HepG2 (cell line): Measurements from ENCODE around the gene SAMD4A. TPM values are rescaled to one million over a fixed set of nuclear protein-coding genes. Genes with fewer than 3 reads are reported as not detected.
A peak's percentile ranks its signal among the peaks of the same experiment; 100 is the strongest.

Experiments
- ELF1 ChIP-seq: sonication (generic); formaldehyde crosslinking; IDR thresholded peaks from 2 replicates; pipeline ENCODE4 v1.4.0; 2020; ENCODE audit warnings: missing genetic modification reagents
- GABPA ChIP-seq, 2 experiments: IDR thresholded peaks; 2 replicates each; pipeline ENCODE4 v1.6.1; 2011 to 2016; ENCODE audit warnings: low read depth in 2 of 2, low read length in 1 of 2, missing biosample characterization in 1 of 2, missing genetic modification characterization in 1 of 2
- HMG20A ChIP-seq: IDR thresholded peaks from 2 replicates; pipeline ENCODE4 v1.6.1; 2016; ENCODE audit warnings: borderline replicate concordance
- ISL2 ChIP-seq: sonication (generic); formaldehyde crosslinking; IDR thresholded peaks from 2 replicates; pipeline ENCODE4 v1.5.0; 2020; ENCODE audit warnings: missing genetic modification reagents
- MEIS2 ChIP-seq: sonication (generic); formaldehyde crosslinking; IDR thresholded peaks from 2 replicates; pipeline ENCODE4 v1.9.0; 2021; ENCODE audit warnings: mild to moderate bottlenecking, missing genetic modification reagents
- MLLT10 ChIP-seq: sonication (generic); formaldehyde crosslinking; IDR thresholded peaks from 2 replicates; pipeline ENCODE4 v1.4.0; 2020; ENCODE audit warnings: missing genetic modification reagents
- MXD4 ChIP-seq: IDR thresholded peaks from 2 replicates; pipeline ENCODE4 v1.6.1; 2016; ENCODE audit warnings: mild to moderate bottlenecking, missing biosample characterization, missing genetic modification reagents
- RFXAP ChIP-seq: sonication (generic); formaldehyde crosslinking; IDR thresholded peaks from 2 replicates; pipeline ENCODE4 v1.4.0; 2020; ENCODE audit warnings: missing genetic modification reagents, borderline replicate concordance
- TARDBP ChIP-seq: sonication (generic); formaldehyde crosslinking; IDR thresholded peaks from 2 replicates; pipeline ENCODE4 v1.8.0; 2022; ENCODE audit warnings: mild to moderate bottlenecking, missing genetic modification reagents
- TBX2 ChIP-seq: sonication (generic); formaldehyde crosslinking; IDR thresholded peaks from 2 replicates; pipeline ENCODE4 v1.5.0; 2020; ENCODE audit warnings: missing genetic modification reagents, mild to moderate bottlenecking, borderline replicate concordance
- TMF1 ChIP-seq: sonication (generic); formaldehyde crosslinking; IDR thresholded peaks from 2 replicates; pipeline ENCODE4 v1.8.1; 2022; ENCODE audit warnings: low read depth, missing genetic modification reagents
- ZFP90 ChIP-seq: sonication (generic); formaldehyde crosslinking; IDR thresholded peaks from 2 replicates; pipeline ENCODE4 v1.8.0; 2022; ENCODE audit warnings: missing genetic modification reagents, mild to moderate bottlenecking, inconsistent platforms, borderline replicate concordance
- ZNF205 ChIP-seq: IDR thresholded peaks from 2 replicates; pipeline ENCODE4 v1.6.1; 2018; ENCODE audit warnings: missing biosample characterization, missing genetic modification reagents
- ZNF234 ChIP-seq: sonication (generic); formaldehyde crosslinking; conservative IDR thresholded peaks from 2 replicates; pipeline ENCODE4 v1.5.1; 2020; ENCODE audit warnings: mild to moderate bottlenecking, missing genetic modification reagents
- ZNF343 ChIP-seq: sonication (generic); formaldehyde crosslinking; IDR thresholded peaks from 2 replicates; pipeline ENCODE4 v1.4.0; 2020; ENCODE audit warnings: mild to moderate bottlenecking, missing genetic modification reagents
- ZNF747 ChIP-seq: sonication (generic); formaldehyde crosslinking; IDR thresholded peaks from 2 replicates; pipeline ENCODE4 v1.8.1; 2023; ENCODE audit warnings: missing genetic modification reagents, mild to moderate bottlenecking, borderline replicate concordance
- ZNF816 ChIP-seq: sonication (generic); formaldehyde crosslinking; IDR thresholded peaks from 2 replicates; pipeline ENCODE4 v1.8.0; 2022; ENCODE audit warnings: missing genetic modification reagents, mild to moderate bottlenecking, borderline replicate concordance
- ZNF878 ChIP-seq: sonication (generic); formaldehyde crosslinking; IDR thresholded peaks from 2 replicates; pipeline ENCODE4 v1.8.1; 2023; ENCODE audit warnings: mild to moderate bottlenecking, missing genetic modification reagents, moderate library complexity
- ZSCAN31 ChIP-seq: sonication (generic); formaldehyde crosslinking; IDR thresholded peaks from 2 replicates; pipeline ENCODE4 v1.5.0; 2020; ENCODE audit warnings: low read depth, mild to moderate bottlenecking, missing genetic modification reagents
- polyA plus RNA-seq, 8 experiments: library from polyadenylated mRNA; depleted of rRNA in 3 of 8; stranded (reverse) in 7 of 8; unstranded in 1 of 8; fragments of >200 nt; fragmentation: Illumina TruSeq in 4 of 8; extraction: Trizol in 4 of 8; gene quantifications; 2 replicates each; pipeline versions ENCODE4 v1.2.1 to v1.2.3, GENCODE V29; 2011 to 2016; ENCODE audit warnings: low read depth in 4 of 8, missing spikeins in 1 of 8, mixed read lengths in 1 of 8; ENCODE audit not compliant: insufficient read depth in 1 of 8
- total RNA-seq, 5 experiments: library from RNA; depleted of rRNA; stranded (reverse); fragments of >200 nt; fragmentation: Illumina TruSeq; extraction: Trizol; gene quantifications; 2 replicates each; pipeline ENCODE4 v1.2.3, GENCODE V29; 2016; ENCODE audit warnings: low read depth in 1 of 5
- TF ChIP-seq, protein P1 (sequence below): sonication (generic); formaldehyde crosslinking; IDR thresholded peaks from 2 replicates; pipeline ENCODE4 v1.8.0; 2023; ENCODE audit warnings: mild to moderate bottlenecking, missing genetic modification reagents
- TF ChIP-seq, protein P2 (sequence below): sonication (generic); formaldehyde crosslinking; IDR thresholded peaks from 2 replicates; pipeline ENCODE4 v1.9.0; 2021; ENCODE audit warnings: missing genetic modification reagents, mild to moderate bottlenecking, borderline replicate concordance
- TF ChIP-seq, protein P3 (sequence below): sonication (generic); formaldehyde crosslinking; IDR thresholded peaks from 2 replicates; pipeline ENCODE4 v1.4.0; 2020; ENCODE audit warnings: mild to moderate bottlenecking, missing genetic modification reagents
- TF ChIP-seq, protein P4 (sequence below): sonication (generic); formaldehyde crosslinking; IDR thresholded peaks from 2 replicates; pipeline ENCODE4 v1.8.0; 2022; ENCODE audit warnings: mild to moderate bottlenecking, missing genetic modification reagents, moderate library complexity
- TF ChIP-seq, protein P5 (sequence below), 2 experiments: fragments of 450-650 bp in 1 of 2; sonication (generic) in 1 of 2; formaldehyde crosslinking; IDR thresholded peaks; 2 replicates each; pipeline versions ENCODE4 v1.5.0 to v1.8.0; 2020 to 2022; ENCODE audit warnings: mild to moderate bottlenecking in 1 of 2, missing genetic modification reagents in 1 of 2

The SAMD4A gene
- total and polyA plus RNA-seq, 2 of the 13 experiments (the other 11 are each of a cell fraction or from before 2014, with no cell fraction given): 11.8 to 13.0 TPM

DNA sequence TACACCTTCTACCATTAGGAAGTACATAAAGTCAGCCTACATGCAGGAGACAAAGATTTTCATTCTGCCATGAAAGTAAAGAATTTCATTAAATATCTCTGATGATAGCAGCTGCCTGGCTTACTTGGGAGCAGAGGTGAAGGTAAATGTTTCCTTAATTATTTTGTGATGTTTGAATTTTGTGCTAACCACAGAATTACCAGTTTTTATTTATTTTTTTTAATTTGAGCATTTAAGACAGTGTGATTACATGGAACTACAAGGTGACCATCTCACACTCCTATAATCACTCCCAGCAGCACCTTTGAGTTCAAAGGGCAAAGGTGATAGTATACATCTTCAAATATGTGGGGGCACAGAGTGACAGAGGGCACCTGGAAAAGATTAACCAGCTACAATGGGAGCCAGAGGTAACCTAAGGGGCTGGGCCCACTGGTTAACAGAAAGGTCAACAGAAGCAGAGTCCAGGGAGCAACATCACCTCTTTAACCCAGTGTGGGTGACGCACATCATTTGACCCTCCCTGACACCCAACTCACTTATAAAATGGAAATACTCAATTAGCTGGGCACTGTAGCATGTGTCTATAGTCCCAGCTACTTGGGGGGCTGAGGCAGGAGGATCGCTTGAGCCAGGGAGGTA lies 270.7 kb downstream of the SAMD4A start (continued):
- TF ChIP-seq, protein P1, sequence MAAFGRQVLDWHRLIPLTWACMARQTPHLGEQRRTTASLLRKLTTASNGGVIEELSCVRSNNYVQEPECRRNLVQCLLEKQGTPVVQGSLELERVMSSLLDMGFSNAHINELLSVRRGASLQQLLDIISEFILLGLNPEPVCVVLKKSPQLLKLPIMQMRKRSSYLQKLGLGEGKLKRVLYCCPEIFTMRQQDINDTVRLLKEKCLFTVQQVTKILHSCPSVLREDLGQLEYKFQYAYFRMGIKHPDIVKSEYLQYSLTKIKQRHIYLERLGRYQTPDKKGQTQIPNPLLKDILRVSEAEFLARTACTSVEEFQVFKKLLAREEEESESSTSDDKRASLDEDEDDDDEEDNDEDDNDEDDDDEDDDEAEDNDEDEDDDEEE (CRISPR knock-in tag): no peak
- TF ChIP-seq ZNF234 (CRISPR knock-in tag): no peak
- TF ChIP-seq TMF1 (CRISPR knock-in tag): no peak
- TF ChIP-seq MXD4 (CRISPR knock-in tag): 0 out of 2 replicates have a peak, but pooled peaks have one; percentile 43
- TF ChIP-seq ISL2: peak; percentile 84
- no peak for TF ChIP-seq ZNF816
- TF ChIP-seq TARDBP: peak; percentile 88; the same call in 1 of the 2 replicates
- TF ChIP-seq ZNF747: peak; percentile 67; the same call in 1 of the 2 replicates
- peak; percentile 89 for TF ChIP-seq MEIS2 (CRISPR knock-in tag)
- no peak for TF ChIP-seq GABPA (IDR thresholded peaks at IDR 0.05; ENCODE audit: low read depth, low read length)
- 0 out of 2 replicates have a peak, but pooled peaks have one; percentile 30 for TF ChIP-seq GABPA (CRISPR knock-in tag; IDR thresholded peaks at IDR 0.05; ENCODE audit: low read depth)
- no peak for TF ChIP-seq MLLT10 (CRISPR knock-in tag)
- TF ChIP-seq, protein P2, sequence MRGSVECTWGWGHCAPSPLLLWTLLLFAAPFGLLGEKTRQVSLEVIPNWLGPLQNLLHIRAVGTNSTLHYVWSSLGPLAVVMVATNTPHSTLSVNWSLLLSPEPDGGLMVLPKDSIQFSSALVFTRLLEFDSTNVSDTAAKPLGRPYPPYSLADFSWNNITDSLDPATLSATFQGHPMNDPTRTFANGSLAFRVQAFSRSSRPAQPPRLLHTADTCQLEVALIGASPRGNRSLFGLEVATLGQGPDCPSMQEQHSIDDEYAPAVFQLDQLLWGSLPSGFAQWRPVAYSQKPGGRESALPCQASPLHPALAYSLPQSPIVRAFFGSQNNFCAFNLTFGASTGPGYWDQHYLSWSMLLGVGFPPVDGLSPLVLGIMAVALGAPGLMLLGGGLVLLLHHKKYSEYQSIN (CRISPR knock-in tag): no peak
- TF ChIP-seq ZNF878 (CRISPR knock-in tag): no peak
- TF ChIP-seq, protein P3, sequence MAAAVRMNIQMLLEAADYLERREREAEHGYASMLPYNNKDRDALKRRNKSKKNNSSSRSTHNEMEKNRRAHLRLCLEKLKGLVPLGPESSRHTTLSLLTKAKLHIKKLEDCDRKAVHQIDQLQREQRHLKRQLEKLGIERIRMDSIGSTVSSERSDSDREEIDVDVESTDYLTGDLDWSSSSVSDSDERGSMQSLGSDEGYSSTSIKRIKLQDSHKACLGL (CRISPR knock-in tag): no peak
- no peak for TF ChIP-seq ZNF343 (CRISPR knock-in tag)
- TF ChIP-seq ZNF205 (CRISPR knock-in tag): peak; percentile 84
- peak; percentile 78; the same call in 1 of the 2 replicates for TF ChIP-seq HMG20A (CRISPR knock-in tag)
- no peak for TF ChIP-seq ELF1 (CRISPR knock-in tag)
- TF ChIP-seq ZFP90 (CRISPR knock-in tag): no peak
- TF ChIP-seq, protein P4, sequence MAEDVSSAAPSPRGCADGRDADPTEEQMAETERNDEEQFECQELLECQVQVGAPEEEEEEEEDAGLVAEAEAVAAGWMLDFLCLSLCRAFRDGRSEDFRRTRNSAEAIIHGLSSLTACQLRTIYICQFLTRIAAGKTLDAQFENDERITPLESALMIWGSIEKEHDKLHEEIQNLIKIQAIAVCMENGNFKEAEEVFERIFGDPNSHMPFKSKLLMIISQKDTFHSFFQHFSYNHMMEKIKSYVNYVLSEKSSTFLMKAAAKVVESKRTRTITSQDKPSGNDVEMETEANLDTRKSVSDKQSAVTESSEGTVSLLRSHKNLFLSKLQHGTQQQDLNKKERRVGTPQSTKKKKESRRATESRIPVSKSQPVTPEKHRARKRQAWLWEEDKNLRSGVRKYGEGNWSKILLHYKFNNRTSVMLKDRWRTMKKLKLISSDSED (CRISPR knock-in tag): no peak
- peak; percentile 60; the same call in 1 of the 2 replicates for TF ChIP-seq ZSCAN31 (CRISPR knock-in tag)
- peak; percentile 98 for TF ChIP-seq TBX2 (CRISPR knock-in tag)
- TF ChIP-seq RFXAP (CRISPR knock-in tag): 0 out of 2 replicates have a peak, but pooled peaks have one; percentile 45
- TF ChIP-seq, protein P5, sequence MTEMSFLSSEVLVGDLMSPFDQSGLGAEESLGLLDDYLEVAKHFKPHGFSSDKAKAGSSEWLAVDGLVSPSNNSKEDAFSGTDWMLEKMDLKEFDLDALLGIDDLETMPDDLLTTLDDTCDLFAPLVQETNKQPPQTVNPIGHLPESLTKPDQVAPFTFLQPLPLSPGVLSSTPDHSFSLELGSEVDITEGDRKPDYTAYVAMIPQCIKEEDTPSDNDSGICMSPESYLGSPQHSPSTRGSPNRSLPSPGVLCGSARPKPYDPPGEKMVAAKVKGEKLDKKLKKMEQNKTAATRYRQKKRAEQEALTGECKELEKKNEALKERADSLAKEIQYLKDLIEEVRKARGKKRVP (CRISPR knock-in tag; IDR thresholded peaks at IDR 0.05): peak in 1 of 2 experiments; percentile 63; a peak in 1 of 4 replicates
